SU-DHL-6 (cell line): ENCODE data around the gene C16orf89.

Experiments
- H2AFZ ChIP-seq: fragments of 200-600 bp; sonication (generic); 2 replicates; pipeline ENCODE4 v1.6.1; 2014; ENCODE audit warnings: low read depth, mild to moderate bottlenecking, moderate library complexity, mixed read lengths, antibody characterized with exemption, low read length; ENCODE audit not compliant: severe bottlenecking
- H3F3A ChIP-seq: fragments of 200-600 bp; shearing (Covaris generic); 2 replicates; pipeline ENCODE4 v1.6.0; 2016; ENCODE audit warnings: antibody characterized with exemption, mild to moderate bottlenecking; ENCODE audit not compliant: insufficient read depth
- H3K27ac ChIP-seq: fragments of 200-600 bp; sonication (generic); 2 replicates; pipeline ENCODE4 v1.5.1; 2016; ENCODE audit warnings: low read depth, mild to moderate bottlenecking, low read length, moderate library complexity, mixed read lengths
- H3K27me3 ChIP-seq: fragments of 200-600 bp; sonication (generic), shearing (Covaris generic); 2 replicates; pipeline ENCODE4 v1.6.0; 2014; ENCODE audit warnings: mild to moderate bottlenecking, low read length
- H3K36me3 ChIP-seq: fragments of 200-600 bp; sonication (generic); 2 replicates; pipeline ENCODE4 v1.6.1; 2014; ENCODE audit warnings: mild to moderate bottlenecking, low read length, mixed read lengths
- H3K4me2 ChIP-seq: fragments of 300-600, 200-600 bp; shearing (Covaris generic), sonication (generic); 2 replicates; pipeline ENCODE4 v1.6.0; 2014; ENCODE audit warnings: low read length, low read depth, mild to moderate bottlenecking; ENCODE audit not compliant: poor library complexity, severe bottlenecking
- H3K4me3 ChIP-seq: fragments of 200-600 bp; sonication (generic); 2 replicates; pipeline ENCODE4 v1.5.1; 2014; ENCODE audit warnings: antibody characterized with exemption, low read length, mild to moderate bottlenecking, mixed read lengths; ENCODE audit not compliant: insufficient read depth, poor library complexity, severe bottlenecking
- H3K79me2 ChIP-seq: fragments of 200-600 bp; sonication (generic); 2 replicates; pipeline ENCODE4 v1.6.1; 2014; ENCODE audit warnings: mild to moderate bottlenecking, low read length, moderate library complexity; ENCODE audit not compliant: insufficient read depth
- H3K9ac ChIP-seq: fragments of 200-600 bp; sonication (generic); 2 replicates; pipeline ENCODE4 v1.7.0; 2014; ENCODE audit warnings: mild to moderate bottlenecking, low read length
- H3K9me2 ChIP-seq: fragments of 200-600 bp; sonication (generic); replicated peaks from 2 replicates; pipeline ENCODE4 v1.6.1; 2014; ENCODE audit warnings: low read length; ENCODE audit not compliant: insufficient read depth
- H3K9me3 ChIP-seq: fragments of 200-600 bp; sonication (generic); 2 replicates; pipeline ENCODE4 v1.6.1; 2014; ENCODE audit warnings: low read length, mixed read lengths; ENCODE audit not compliant: insufficient read depth
- H4K20me1 ChIP-seq: fragments of 200-600 bp; sonication (generic); 2 replicates; pipeline ENCODE4 v1.6.1; 2014; ENCODE audit warnings: low read depth, mild to moderate bottlenecking, antibody characterized with exemption, low read length, moderate library complexity, mixed read lengths
- CTCF ChIP-seq: fragments of 200-600 bp; sonication (generic); IDR thresholded peaks from one replicate; pipeline ENCODE4 v1.5.1; 2017; ENCODE audit warnings: antibody characterized with exemption, mild to moderate bottlenecking, low read length, moderate library complexity; ENCODE audit not compliant: insufficient read depth, poor library complexity, severe bottlenecking
- EZH2phosphoT487 ChIP-seq: fragments of 200-600 bp; sonication (generic), shearing (Covaris generic); conservative IDR thresholded peaks from 2 replicates; pipeline ENCODE4 v1.6.1; 2018; ENCODE audit warnings: mild to moderate bottlenecking, antibody characterized with exemption, low read length, moderate library complexity, mixed read lengths

Gene C16orf89

DNA sequence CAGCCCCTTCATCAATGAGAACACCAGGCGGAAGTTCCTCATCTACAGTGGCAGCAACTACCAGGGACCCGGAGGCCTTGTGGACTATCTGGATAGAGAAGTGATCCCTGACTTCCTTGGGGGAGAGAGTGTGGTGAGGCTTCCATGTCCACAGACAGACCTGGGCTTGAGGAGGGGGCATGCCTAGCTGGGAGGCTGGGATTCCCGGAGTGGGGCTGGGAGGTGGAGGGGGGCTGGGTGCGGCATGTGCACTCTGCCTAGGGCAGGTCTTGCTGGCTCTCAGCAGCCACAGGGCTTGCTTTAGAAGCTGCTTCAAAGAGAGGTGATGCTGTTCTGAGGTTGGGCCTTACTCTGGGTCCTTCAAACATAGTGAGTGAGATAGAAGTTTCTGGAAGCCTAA lies 59.8 kb downstream of the C16orf89 start:
- Histone ChIP-seq H3K4me3 (no peak overlapping the region), H2AFZ (no peak overlapping the region), H3K9me3 (no peaks in the 10 kb centered on the region), H4K20me1 (no peaks in the 10 kb centered on the region), H3K9ac (no peak overlapping the region), H3F3A (no peaks in the 10 kb centered on the region), H3K27ac (no peak overlapping the region), H3K36me3 (no peaks in the 10 kb centered on the region), H3K79me2 (no peaks in the 10 kb centered on the region), H3K4me2 (no peak overlapping the region), H3K27me3 (no peaks in the 10 kb centered on the region), H3K9me2 (no peaks in the 10 kb centered on the region)
- TF ChIP-seq CTCF (no peak), EZH2phosphoT487 (no peak)

DNA sequence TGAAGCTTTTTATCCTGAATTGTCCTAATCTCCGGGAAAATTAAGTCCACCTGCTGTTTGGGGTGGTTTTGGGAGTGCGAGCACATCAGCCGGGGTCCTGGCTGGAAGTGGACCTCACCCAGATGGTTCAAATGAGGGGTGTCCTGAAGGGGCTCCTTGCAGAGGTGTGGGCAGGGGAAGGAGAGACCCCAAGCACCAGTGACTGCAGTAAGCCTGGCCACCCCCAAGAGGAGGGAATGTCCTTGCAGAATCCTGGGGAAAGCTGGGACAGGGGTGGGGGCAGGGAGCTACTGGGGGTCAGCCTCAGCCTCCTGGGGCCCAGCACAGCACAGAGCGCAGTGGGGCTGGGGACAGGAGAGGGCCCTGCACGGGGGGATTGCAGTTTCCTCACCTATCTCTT lies 61.4 kb downstream of the C16orf89 start:
- H2AFZ ChIP-seq: no peak overlapping the region
- H3K9me3 ChIP-seq: no peaks in the 10 kb centered on the region
- no peak overlapping the region for H3K4me2 ChIP-seq
- H4K20me1 ChIP-seq: no peaks in the 10 kb centered on the region
- H3K79me2 ChIP-seq: no peaks in the 10 kb centered on the region
- H3K9ac ChIP-seq: no peak overlapping the region
- H3K36me3 ChIP-seq: no peaks in the 10 kb centered on the region
- H3K9me2 ChIP-seq: no peaks in the 10 kb centered on the region
- H3K27me3 ChIP-seq: no peaks in the 10 kb centered on the region
- no peak overlapping the region for H3K4me3 ChIP-seq
- no peak overlapping the region for H3K27ac ChIP-seq
- no peaks in the 10 kb centered on the region for H3F3A ChIP-seq
- TF ChIP-seq CTCF: no peak
- no peak for TF ChIP-seq EZH2phosphoT487

DNA sequence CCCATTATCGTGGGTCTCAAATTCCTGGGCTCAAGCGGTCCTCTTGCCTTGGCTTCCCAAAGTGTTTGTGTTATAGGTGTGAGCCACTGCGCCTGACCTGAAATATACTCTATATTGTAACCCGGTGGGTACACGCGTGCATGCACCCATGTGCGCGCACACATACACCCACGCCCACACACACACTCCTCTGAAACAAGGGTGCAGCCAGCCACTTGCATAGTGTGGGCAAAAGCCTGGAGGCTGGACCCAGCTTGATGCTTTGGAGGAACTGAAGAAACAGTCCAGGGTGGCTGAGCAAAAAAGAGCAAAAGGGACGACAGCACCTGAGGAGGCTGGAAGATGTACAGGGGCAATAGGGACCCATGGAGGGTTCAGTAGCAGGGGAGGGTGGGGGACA lies 61.9 kb downstream of the C16orf89 start:
- no peak overlapping the region for H3K4me2 ChIP-seq
- H3K9me2 ChIP-seq: no peaks in the 10 kb centered on the region
- no peaks in the 10 kb centered on the region for H3K9me3 ChIP-seq
- H3K9ac ChIP-seq: no peak overlapping the region
- H2AFZ ChIP-seq: no peak overlapping the region
- no peaks in the 10 kb centered on the region for H3K79me2 ChIP-seq
- no peak overlapping the region for H3K27ac ChIP-seq
- H4K20me1 ChIP-seq: no peaks in the 10 kb centered on the region
- H3K4me3 ChIP-seq: no peak overlapping the region
- no peaks in the 10 kb centered on the region for H3K27me3 ChIP-seq
- TF ChIP-seq CTCF (no peak), EZH2phosphoT487 (no peak)
- H3K36me3 ChIP-seq: no peaks in the 10 kb centered on the region
- no peaks in the 10 kb centered on the region for H3F3A ChIP-seq

DNA sequence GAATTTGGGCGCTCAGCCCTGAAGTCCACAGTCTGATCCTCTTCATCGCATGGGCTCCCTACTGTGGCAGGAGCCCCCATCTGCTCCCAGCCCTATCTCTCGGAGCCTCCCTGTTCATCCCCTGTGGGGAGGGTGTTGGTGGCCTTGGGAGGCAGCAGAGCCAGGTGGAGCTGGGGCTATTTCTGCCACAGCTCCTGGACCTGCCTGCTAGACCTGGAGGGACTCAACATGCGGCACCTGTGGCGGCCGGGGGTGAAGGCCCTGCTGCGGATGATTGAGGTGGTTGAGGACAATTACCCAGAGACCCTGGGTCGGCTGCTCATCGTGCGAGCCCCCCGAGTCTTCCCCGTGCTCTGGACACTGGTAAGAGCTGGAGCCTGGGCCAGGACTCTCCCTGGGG lies 62.5 kb downstream of the C16orf89 start:
- H3K27me3 ChIP-seq: no peaks in the 10 kb centered on the region
- no peak overlapping the region for H2AFZ ChIP-seq
- no peak overlapping the region for H3K4me3 ChIP-seq
- H3K36me3 ChIP-seq: no peaks in the 10 kb centered on the region
- no peak overlapping the region for H3K4me2 ChIP-seq
- TF ChIP-seq CTCF: no peak
- no peak for TF ChIP-seq EZH2phosphoT487
- H3K9ac ChIP-seq: no peak overlapping the region
- H3K27ac ChIP-seq: no peak overlapping the region
- no peaks in the 10 kb centered on the region for H4K20me1 ChIP-seq
- no peaks in the 10 kb centered on the region for H3K9me2 ChIP-seq
- H3K79me2 ChIP-seq: no peaks in the 10 kb centered on the region
- no peaks in the 10 kb centered on the region for H3K9me3 ChIP-seq
- no peaks in the 10 kb centered on the region for H3F3A ChIP-seq
